Measurements from ENCODE around the gene SRL. TPM values are rescaled to one million over a fixed set of nuclear protein-coding genes. Genes with fewer than 3 reads are reported as not detected.
"Not testable (repeated sequence)": the region's sequence is repeated elsewhere in the genome, so short reads cannot be mapped to it uniquely, and the experiment has no call there.

The SRL gene
- polyA plus RNA-seq, 1 donor from 2014 or later: not detected

DNA sequence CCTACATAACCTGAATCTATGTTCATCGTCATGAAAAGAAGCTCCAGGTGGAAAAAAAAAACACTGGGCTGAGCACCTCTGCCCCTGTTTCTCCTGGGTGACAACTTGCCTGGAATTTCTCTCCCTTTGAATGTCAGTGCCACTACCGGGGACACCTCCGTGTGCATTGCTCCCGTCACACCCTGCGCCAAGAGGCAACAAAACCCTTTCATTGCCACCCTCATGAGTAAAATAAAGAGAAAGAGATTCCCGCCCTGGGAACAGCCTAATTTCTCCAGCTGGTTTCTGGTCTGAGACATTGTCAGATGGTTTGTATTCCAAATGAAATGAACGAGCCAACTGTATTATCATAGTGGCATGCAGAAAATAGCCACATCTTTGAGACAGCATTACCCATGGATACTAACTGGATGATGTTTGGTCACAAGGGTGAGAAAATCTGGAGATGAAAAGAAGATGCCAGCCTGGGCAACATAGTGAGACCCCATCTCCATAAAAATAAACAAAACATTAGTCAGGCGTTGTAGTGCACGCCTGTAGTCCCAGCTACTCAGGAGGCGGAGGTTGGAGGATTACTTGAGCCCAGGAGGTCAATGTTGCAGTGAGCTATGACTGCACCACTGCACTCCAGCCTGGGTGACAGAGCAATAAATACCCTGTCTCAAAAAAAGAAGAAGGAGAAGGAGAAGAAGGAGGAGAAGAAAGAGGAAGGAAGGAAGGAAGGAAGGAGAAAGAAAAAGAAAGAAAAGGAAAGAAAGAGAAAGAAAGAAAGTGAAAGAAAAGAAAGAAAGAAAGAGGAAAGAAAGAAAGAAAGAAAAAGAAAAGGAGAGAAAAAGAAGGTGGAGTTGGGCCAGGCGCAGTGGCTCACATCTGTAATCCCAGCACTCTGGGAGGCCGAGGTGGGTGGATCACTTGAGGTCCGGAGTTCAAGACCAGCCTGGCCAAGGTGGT, 83.5 kb downstream of the SRL start:
- H3K36me3 ChIP-seq (ENCODE audit: insufficient read depth, low read length): no peaks in the 10 kb centered on the region
- H3K27ac ChIP-seq (ENCODE audit: low read length): no peak overlapping the region
- H3K4me2 ChIP-seq (ENCODE audit: low read length): no peak overlapping the region
- H3K27me3 ChIP-seq (ENCODE audit: insufficient read depth, low read depth, low read length): no peaks in the 10 kb centered on the region
- no peaks in the 10 kb centered on the region for H3K79me2 ChIP-seq (replicated peaks; ENCODE audit: insufficient read depth, low read length)
- H2AFZ ChIP-seq (ENCODE audit: low read depth, low read length): no peak overlapping the region
- TF ChIP-seq SMC3 (conservative IDR thresholded peaks at IDR 0.05; ENCODE audit: poor library complexity) (no peak), EP300 (conservative IDR thresholded peaks at IDR 0.05; ENCODE audit: poor library complexity, severe bottlenecking) (no peak), MXI1 (conservative IDR thresholded peaks at IDR 0.05; ENCODE audit: poor library complexity, severe bottlenecking) (no peak)
- H3K9me3 ChIP-seq (ENCODE audit: low read length): no peaks in the 10 kb centered on the region
- H4K20me1 ChIP-seq (ENCODE audit: insufficient read depth): no peaks in the 10 kb centered on the region
- H3K4me3 ChIP-seq (ENCODE audit: low read length): no peak overlapping the region
- H3K9me2 ChIP-seq (ENCODE audit: insufficient read depth, low read length): no peaks in the 10 kb centered on the region
- H3F3A ChIP-seq (ENCODE audit: insufficient read depth, low read length, poor library complexity, severe bottlenecking): no peaks in the 10 kb centered on the region
- H3K9ac ChIP-seq (ENCODE audit: low read length): no peak overlapping the region

DNA sequence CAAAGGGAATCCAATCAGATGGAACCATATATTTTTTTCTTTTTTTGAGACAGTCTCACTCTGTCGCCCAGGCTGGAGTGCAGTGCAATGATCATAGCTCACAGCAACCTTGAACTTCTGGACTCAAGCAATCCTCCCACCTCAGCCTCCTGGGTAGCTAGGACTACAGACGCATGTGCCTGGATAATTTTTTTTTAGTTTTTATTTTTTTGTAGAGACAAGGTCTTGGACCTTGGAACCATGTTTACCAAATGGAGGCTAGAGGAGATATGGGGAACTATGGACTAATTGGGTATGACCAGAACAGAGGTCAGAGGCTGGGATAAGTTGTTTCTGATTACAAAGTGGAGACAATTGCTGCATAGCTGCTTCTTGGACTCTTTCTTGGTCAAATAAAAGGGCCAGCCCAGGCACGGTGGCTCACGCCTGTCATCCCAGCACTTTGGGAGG, 84.5 kb downstream of the SRL start:
- no peak overlapping the region for H3K4me2 ChIP-seq (ENCODE audit: low read length)
- TF ChIP-seq RAD21 (conservative IDR thresholded peaks at IDR 0.05) (no peak), EP300 (conservative IDR thresholded peaks at IDR 0.05; ENCODE audit: poor library complexity, severe bottlenecking) (no peak), MXI1 (conservative IDR thresholded peaks at IDR 0.05; ENCODE audit: poor library complexity, severe bottlenecking) (no peak), SMC3 (conservative IDR thresholded peaks at IDR 0.05; ENCODE audit: poor library complexity) (no peak), POLR2AphosphoS5 (IDR thresholded peaks at IDR 0.05) (no peak), TAF1 (IDR thresholded peaks at IDR 0.05; ENCODE audit: low read depth) (no peak), EZH2 (IDR thresholded peaks at IDR 0.05; ENCODE audit: borderline replicate concordance, insufficient read depth, low read length, poor library complexity, severe bottlenecking) (no peak)
- TF ChIP-seq, protein P1, sequence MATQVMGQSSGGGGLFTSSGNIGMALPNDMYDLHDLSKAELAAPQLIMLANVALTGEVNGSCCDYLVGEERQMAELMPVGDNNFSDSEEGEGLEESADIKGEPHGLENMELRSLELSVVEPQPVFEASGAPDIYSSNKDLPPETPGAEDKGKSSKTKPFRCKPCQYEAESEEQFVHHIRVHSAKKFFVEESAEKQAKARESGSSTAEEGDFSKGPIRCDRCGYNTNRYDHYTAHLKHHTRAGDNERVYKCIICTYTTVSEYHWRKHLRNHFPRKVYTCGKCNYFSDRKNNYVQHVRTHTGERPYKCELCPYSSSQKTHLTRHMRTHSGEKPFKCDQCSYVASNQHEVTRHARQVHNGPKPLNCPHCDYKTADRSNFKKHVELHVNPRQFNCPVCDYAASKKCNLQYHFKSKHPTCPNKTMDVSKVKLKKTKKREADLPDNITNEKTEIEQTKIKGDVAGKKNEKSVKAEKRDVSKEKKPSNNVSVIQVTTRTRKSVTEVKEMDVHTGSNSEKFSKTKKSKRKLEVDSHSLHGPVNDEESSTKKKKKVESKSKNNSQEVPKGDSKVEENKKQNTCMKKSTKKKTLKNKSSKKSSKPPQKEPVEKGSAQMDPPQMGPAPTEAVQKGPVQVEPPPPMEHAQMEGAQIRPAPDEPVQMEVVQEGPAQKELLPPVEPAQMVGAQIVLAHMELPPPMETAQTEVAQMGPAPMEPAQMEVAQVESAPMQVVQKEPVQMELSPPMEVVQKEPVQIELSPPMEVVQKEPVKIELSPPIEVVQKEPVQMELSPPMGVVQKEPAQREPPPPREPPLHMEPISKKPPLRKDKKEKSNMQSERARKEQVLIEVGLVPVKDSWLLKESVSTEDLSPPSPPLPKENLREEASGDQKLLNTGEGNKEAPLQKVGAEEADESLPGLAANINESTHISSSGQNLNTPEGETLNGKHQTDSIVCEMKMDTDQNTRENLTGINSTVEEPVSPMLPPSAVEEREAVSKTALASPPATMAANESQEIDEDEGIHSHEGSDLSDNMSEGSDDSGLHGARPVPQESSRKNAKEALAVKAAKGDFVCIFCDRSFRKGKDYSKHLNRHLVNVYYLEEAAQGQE (IDR thresholded peaks at IDR 0.05; ENCODE audit: borderline replicate concordance): no peak
- TF ChIP-seq, protein P2, sequence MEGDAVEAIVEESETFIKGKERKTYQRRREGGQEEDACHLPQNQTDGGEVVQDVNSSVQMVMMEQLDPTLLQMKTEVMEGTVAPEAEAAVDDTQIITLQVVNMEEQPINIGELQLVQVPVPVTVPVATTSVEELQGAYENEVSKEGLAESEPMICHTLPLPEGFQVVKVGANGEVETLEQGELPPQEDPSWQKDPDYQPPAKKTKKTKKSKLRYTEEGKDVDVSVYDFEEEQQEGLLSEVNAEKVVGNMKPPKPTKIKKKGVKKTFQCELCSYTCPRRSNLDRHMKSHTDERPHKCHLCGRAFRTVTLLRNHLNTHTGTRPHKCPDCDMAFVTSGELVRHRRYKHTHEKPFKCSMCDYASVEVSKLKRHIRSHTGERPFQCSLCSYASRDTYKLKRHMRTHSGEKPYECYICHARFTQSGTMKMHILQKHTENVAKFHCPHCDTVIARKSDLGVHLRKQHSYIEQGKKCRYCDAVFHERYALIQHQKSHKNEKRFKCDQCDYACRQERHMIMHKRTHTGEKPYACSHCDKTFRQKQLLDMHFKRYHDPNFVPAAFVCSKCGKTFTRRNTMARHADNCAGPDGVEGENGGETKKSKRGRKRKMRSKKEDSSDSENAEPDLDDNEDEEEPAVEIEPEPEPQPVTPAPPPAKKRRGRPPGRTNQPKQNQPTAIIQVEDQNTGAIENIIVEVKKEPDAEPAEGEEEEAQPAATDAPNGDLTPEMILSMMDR (IDR thresholded peaks at IDR 0.05; ENCODE audit: poor library complexity, severe bottlenecking): no peak
- H3F3A ChIP-seq (ENCODE audit: insufficient read depth, low read length, poor library complexity, severe bottlenecking): no peaks in the 10 kb centered on the region
- no peak overlapping the region for H3K9ac ChIP-seq (ENCODE audit: low read length)
- H2AFZ ChIP-seq (ENCODE audit: low read depth, low read length): no peak overlapping the region
- H3K4me3 ChIP-seq (ENCODE audit: low read length): no peak overlapping the region
- no peaks in the 10 kb centered on the region for H3K27me3 ChIP-seq (ENCODE audit: insufficient read depth, low read depth, low read length)
- no peak overlapping the region for H3K27ac ChIP-seq (ENCODE audit: low read length)
- no peaks in the 10 kb centered on the region for H3K9me3 ChIP-seq (ENCODE audit: low read length)
- H3K9me2 ChIP-seq (ENCODE audit: insufficient read depth, low read length): no peaks in the 10 kb centered on the region
- no peaks in the 10 kb centered on the region for H4K20me1 ChIP-seq (ENCODE audit: insufficient read depth)
- no peaks in the 10 kb centered on the region for H3K79me2 ChIP-seq (replicated peaks; ENCODE audit: insufficient read depth, low read length)
- no peaks in the 10 kb centered on the region for H3K36me3 ChIP-seq (ENCODE audit: insufficient read depth, low read length)

DNA sequence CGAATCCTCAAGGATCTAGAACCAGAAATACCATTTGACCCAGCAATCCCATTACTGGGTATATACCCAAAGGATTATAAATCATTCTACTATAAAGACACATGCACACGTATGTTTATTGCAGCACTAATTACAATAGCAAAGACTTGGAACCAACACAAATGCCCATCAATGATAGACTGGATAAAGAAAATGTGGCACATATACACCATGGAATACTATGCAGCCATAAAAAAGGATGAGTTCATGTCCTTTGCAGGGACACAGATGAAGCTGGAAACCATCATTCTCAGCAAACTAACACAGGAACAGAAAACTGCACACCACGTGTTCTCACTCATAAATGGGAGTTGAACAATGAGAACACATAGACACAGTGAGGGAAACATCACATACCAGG, 85.4 kb downstream of the SRL start:
- not testable (repeated sequence) for H4K20me1 ChIP-seq (ENCODE audit: insufficient read depth); H3K4me2 ChIP-seq (ENCODE audit: low read length); H3K9me2 ChIP-seq (ENCODE audit: insufficient read depth, low read length); H3K79me2 ChIP-seq (replicated peaks; ENCODE audit: insufficient read depth, low read length); H3K36me3 ChIP-seq (ENCODE audit: insufficient read depth, low read length); H2AFZ ChIP-seq (ENCODE audit: low read depth, low read length); H3K4me3 ChIP-seq (ENCODE audit: low read length); H3K9ac ChIP-seq (ENCODE audit: low read length); H3F3A ChIP-seq (ENCODE audit: insufficient read depth, low read length, poor library complexity, severe bottlenecking); H3K27me3 ChIP-seq (ENCODE audit: insufficient read depth, low read depth, low read length); H3K9me3 ChIP-seq (ENCODE audit: low read length); H3K27ac ChIP-seq (ENCODE audit: low read length)

DNA sequence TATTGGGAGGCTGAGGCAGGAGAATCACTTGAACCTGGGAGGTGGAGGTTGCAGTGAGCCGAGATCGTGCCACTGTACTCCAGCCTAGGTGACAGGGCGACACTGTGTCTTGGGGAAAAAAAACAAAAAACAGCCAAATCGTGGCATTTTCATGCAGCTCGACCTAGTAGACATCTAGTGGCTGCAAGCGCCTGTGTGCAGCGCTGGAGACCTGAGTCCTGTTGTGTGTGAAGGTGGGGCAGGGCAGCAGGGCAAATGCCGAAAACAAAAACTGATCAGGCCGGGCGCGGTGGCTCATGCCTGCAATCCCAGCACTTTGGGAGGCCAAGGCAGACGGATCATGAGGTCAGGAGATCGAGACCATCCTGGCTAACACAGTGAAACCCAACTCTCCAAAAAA, 88.5 kb downstream of the SRL start:
- H3K4me2 ChIP-seq (ENCODE audit: low read length); H3K9me3 ChIP-seq (ENCODE audit: low read length); H3K9me2 ChIP-seq (ENCODE audit: insufficient read depth, low read length); H4K20me1 ChIP-seq (ENCODE audit: insufficient read depth); H3K9ac ChIP-seq (ENCODE audit: low read length); H3K36me3 ChIP-seq (ENCODE audit: insufficient read depth, low read length); H2AFZ ChIP-seq (ENCODE audit: low read depth, low read length); H3K27ac ChIP-seq (ENCODE audit: low read length); H3K27me3 ChIP-seq (ENCODE audit: insufficient read depth, low read depth, low read length); H3F3A ChIP-seq (ENCODE audit: insufficient read depth, low read length, poor library complexity, severe bottlenecking); H3K4me3 ChIP-seq (ENCODE audit: low read length); H3K79me2 ChIP-seq (replicated peaks; ENCODE audit: insufficient read depth, low read length): not testable (repeated sequence)
